DMS79 (cell line): ENCODE results near the gene TCERG1L.
"Not testable (repeated sequence)": the region's sequence is repeated elsewhere in the genome, so short reads cannot be mapped to it uniquely, and the experiment has no call there.

ENCODE experiments used
- DNase-seq: peaks from one replicate; lab custom pipeline; 2025; lab: John Stamatoyannopoulos, UW

The TCERG1L gene

GRCh38 chr10:131248376-131249165, 63.0 kb downstream of the TCERG1L start:
- no peak for DNase-seq

GRCh38 chr10:131247873-131248272, 63.6 kb downstream of the TCERG1L start:
- DNase-seq = no peak

GRCh38 chr10:131246775-131247174, 64.7 kb downstream of the TCERG1L start:
- no peak for DNase-seq

- DNase-seq = no peak
Observed at GRCh38 chr10:131246089-131246488, 65.4 kb downstream of the TCERG1L start.

GRCh38 chr10:131245475-131246059, 66.0 kb downstream of the TCERG1L start:
- no peak for DNase-seq

GRCh38 chr10:131244836-131245235, 66.7 kb downstream of the TCERG1L start:
- no peak for DNase-seq

GRCh38 chr10:131243076-131243475, 68.4 kb downstream of the TCERG1L start:
- no peak for DNase-seq

- DNase-seq = no peak
Observed at GRCh38 chr10:131242007-131242406, 69.5 kb downstream of the TCERG1L start.

GRCh38 chr10:131240691-131241090, 70.8 kb downstream of the TCERG1L start:
- DNase-seq = no peak

GRCh38 chr10:131239926-131240325, 71.6 kb downstream of the TCERG1L start:
- DNase-seq = no peak

- no peak for DNase-seq
Observed at GRCh38 chr10:131239450-131239849, 72.1 kb downstream of the TCERG1L start.

GRCh38 chr10:131238669-131239280, 72.7 kb downstream of the TCERG1L start:
- no peak for DNase-seq

- no peak for DNase-seq
Observed at GRCh38 chr10:131237991-131238651, 73.4 kb downstream of the TCERG1L start.

GRCh38 chr10:131234606-131235005, 76.9 kb downstream of the TCERG1L start:
- DNase-seq = not testable (repeated sequence)

GRCh38 chr10:131233611-131234258, 77.8 kb downstream of the TCERG1L start:
- no peak for DNase-seq

- peak; percentile 12 for DNase-seq
Observed at GRCh38 chr10:131231965-131232541, 79.5 kb downstream of the TCERG1L start.

GRCh38 chr10:131231323-131231964, 80.1 kb downstream of the TCERG1L start:
- no peak for DNase-seq

GRCh38 chr10:131230641-131231322, 80.7 kb downstream of the TCERG1L start:
- no peak for DNase-seq

GRCh38 chr10:131230166-131230565, 81.4 kb downstream of the TCERG1L start:
- no peak for DNase-seq

GRCh38 chr10:131227163-131227740, 84.3 kb downstream of the TCERG1L start:
- no peak for DNase-seq
